H1 (cell line): ENCODE measurements around the gene ZBTB16. TPM values are rescaled to one million over a fixed set of nuclear protein-coding genes. Genes with fewer than 3 reads are reported as not detected.

ENCODE experiments used
- ATF3 ChIP-seq: IDR thresholded peaks from 2 replicates; pipeline ENCODE4 v1.6.1; 2011; ENCODE audit warnings: low read depth, mild to moderate bottlenecking, low read length; ENCODE audit not compliant: insufficient read depth
- BCL11A ChIP-seq, 2 experiments: IDR thresholded peaks; one replicate each; pipeline ENCODE4 v1.6.1; 2011; ENCODE audit warnings: low read depth in 2 of 2, low read length in 2 of 2, mild to moderate bottlenecking in 2 of 2
- CHD1 ChIP-seq: IDR thresholded peaks from 2 replicates; pipeline ENCODE4 v1.6.1; 2012; ENCODE audit warnings: low read depth, low read length, improper control_type of control experiment
- CHD7 ChIP-seq: fragments of 300-600 bp; sonication (generic); IDR thresholded peaks from 2 replicates; pipeline ENCODE4 v1.7.1; 2012; ENCODE audit warnings: low read length, moderate library complexity, mild to moderate bottlenecking, inconsistent platforms; ENCODE audit not compliant: insufficient replicate concordance
- GABPA ChIP-seq: IDR thresholded peaks from 2 replicates; pipeline ENCODE4 v1.6.1; 2011; ENCODE audit warnings: mild to moderate bottlenecking, low read length, moderate library complexity, borderline replicate concordance; ENCODE audit not compliant: insufficient read depth
- POLR2A ChIP-seq, 2 experiments: IDR thresholded peaks; 1 replicate in 1 of 2; 2 replicates in 1 of 2; pipeline ENCODE4 v1.6.1; 2011; ENCODE audit warnings: low read depth in 2 of 2, low read length in 2 of 2, mild to moderate bottlenecking in 2 of 2; ENCODE audit errors: control extremely low read depth in 1 of 2
- SP1 ChIP-seq: IDR thresholded peaks from 2 replicates; pipeline ENCODE4 v1.6.1; 2011; ENCODE audit warnings: low read depth, low read length
- TBP ChIP-seq: IDR thresholded peaks from 2 replicates; pipeline ENCODE4 v1.6.1; 2011; ENCODE audit warnings: low read depth, low read length, improper control_type of control experiment
- ZNF274 ChIP-seq: IDR thresholded peaks from 2 replicates; pipeline ENCODE4 v1.7.0; 2012; ENCODE audit warnings: low read length, borderline replicate concordance; ENCODE audit errors: extremely low read depth
- polyA plus RNA-seq, 7 experiments: library from polyadenylated mRNA; depleted of rRNA in 3 of 7; stranded (reverse) in 5 of 7; unstranded in 2 of 7; fragments of >200 nt in 5 of 7; fragments of 200-250 nt in 2 of 7; gene quantifications; 1 replicate in 5 of 7; 2 replicates in 1 of 7; 4 replicates in 1 of 7; pipeline versions ENCODE4 v1.2.1 to v1.2.3, GENCODE V29; 2011 to 2013; ENCODE audit warnings: missing spikeins in 2 of 7, mixed read lengths in 2 of 7
- total RNA-seq: library from RNA; stranded (reverse); fragmentation: NEBNext Ultra II Directional; extraction: Animal tissue kit (Norgen Biotek cat#: 25700); gene quantifications from 2 replicates; pipeline ENCODE4 v1.2.1, GENCODE V29; 2021

Gene ZBTB16
- total and polyA plus RNA-seq, 2 of the 8 experiments (the other 6 are each of a cell fraction or from before 2014, with no cell fraction given), result 0.12 to 0.61 TPM

GRCh38 chr11:114088836-114089235 lies 29.3 kb downstream of the ZBTB16 start (continued):
- TF ChIP-seq CHD7, result no peak
- no peak for TF ChIP-seq TBP
- TF ChIP-seq SP1, result no peak
- no peak for TF ChIP-seq POLR2A (IDR thresholded peaks at IDR 0.05; ENCODE audit: control extremely low read depth in 1 of 2, low read depth in 2 of 2, low read length in 2 of 2)
- no peak for TF ChIP-seq ATF3
- TF ChIP-seq BCL11A (IDR thresholded peaks at IDR 0.05; ENCODE audit: low read depth in 2 of 2, low read length in 2 of 2), result no peak
- no peak for TF ChIP-seq GABPA
- no peak for TF ChIP-seq CHD1
- no peak for TF ChIP-seq ZNF274
